ENCODE measurements around the gene ADAMTS18. TPM values are rescaled to one million over a fixed set of nuclear protein-coding genes. Genes with fewer than 3 reads are reported as not detected.
"Not testable (repeated sequence)": the region's sequence is repeated elsewhere in the genome, so short reads cannot be mapped to it uniquely, and the experiment has no call there.

The ADAMTS18 gene
- total RNA-seq, 2 experiments from 2014 or later, result not detected

- Histone ChIP-seq H3K4me1 (ENCODE audit: insufficient read depth, low read length, poor library complexity, severe bottlenecking) (no peaks in the 10 kb centered on the region), H2AFZ (ENCODE audit: low read length) (no peak overlapping the region), H3K36me3 (ENCODE audit: insufficient read depth, low read length) (no peaks in the 10 kb centered on the region), H4K20me1 (ENCODE audit: insufficient read depth, low read length) (no peaks in the 10 kb centered on the region), H3K27ac (ENCODE audit: low read depth, low read length, poor library complexity, severe bottlenecking) (no peak overlapping the region), H3K4me2 (ENCODE audit: low read length) (no peak overlapping the region), H3K9me3 (ENCODE audit: low read length) (no peaks in the 10 kb centered on the region), H3K9me2 (ENCODE audit: insufficient read depth, low read length) (no peaks in the 10 kb centered on the region), H3K79me2 (ENCODE audit: insufficient read depth, low read depth, low read length) (no peaks in the 10 kb centered on the region), H3K4me3 (ENCODE audit: low read depth, low read length, poor library complexity, severe bottlenecking) (no peak overlapping the region)
- ChIA-PET CTCF (ENCODE audit: unreplicated experiment) (no interaction called here), POLR2A (interaction anchor here (0.7 kb wide), 1 partner anchor 576 kb away, joined by 3 read pairs; no protein-coding TSS in a partner anchor)
- intact Hi-C loops (cut with micrococcal nuclease; ENCODE audit: unreplicated experiment), result no loop called here
- TF ChIP-seq EZH2phosphoT487 (IDR thresholded peaks at IDR 0.05; ENCODE audit: borderline replicate concordance, low read depth, low read length) (no peak), CTCF (conservative IDR thresholded peaks at IDR 0.05; ENCODE audit: low read length) (no peak)
- DNase-seq (ENCODE audit: low spot score), result no peak
- no TSS peak for BruUV-seq (replicated peaks)
Observed at GRCh38 chr16:77262971-77263370, 171.9 kb downstream of the ADAMTS18 start.

- CTCF ChIA-PET (ENCODE audit: unreplicated experiment), result no interaction called here
Observed at GRCh38 chr16:77250400-77250799, 184.4 kb downstream of the ADAMTS18 start.

GRCh38 chr16:77246150-77246549 lies 188.7 kb downstream of the ADAMTS18 start:
- intact Hi-C loops (cut with micrococcal nuclease; ENCODE audit: unreplicated experiment), result no loop called here
- TF ChIP-seq CTCF (conservative IDR thresholded peaks at IDR 0.05; ENCODE audit: low read length) (no peak), EZH2phosphoT487 (IDR thresholded peaks at IDR 0.05; ENCODE audit: borderline replicate concordance, low read depth, low read length) (no peak)

More at GRCh38 chr16:77250400-77250799, 184.4 kb downstream of the ADAMTS18 start:
- Histone ChIP-seq H3K27ac (ENCODE audit: low read depth, low read length, poor library complexity, severe bottlenecking) (no peak overlapping the region), H3K9me2 (ENCODE audit: insufficient read depth, low read length) (no peaks in the 10 kb centered on the region), H3K36me3 (ENCODE audit: insufficient read depth, low read length) (no peaks in the 10 kb centered on the region), H3K9me3 (ENCODE audit: low read length) (no peaks in the 10 kb centered on the region), H3K4me1 (ENCODE audit: insufficient read depth, low read length, poor library complexity, severe bottlenecking) (no peaks in the 10 kb centered on the region), H4K20me1 (ENCODE audit: insufficient read depth, low read length) (no peaks in the 10 kb centered on the region), H2AFZ (ENCODE audit: low read length) (no peak overlapping the region), H3K4me3 (ENCODE audit: low read depth, low read length, poor library complexity, severe bottlenecking) (no peak overlapping the region), H3K79me2 (ENCODE audit: insufficient read depth, low read depth, low read length) (no peaks in the 10 kb centered on the region), H3K4me2 (ENCODE audit: low read length) (no peak overlapping the region)
- TF ChIP-seq CTCF (conservative IDR thresholded peaks at IDR 0.05; ENCODE audit: low read length), result no peak
- no peak for TF ChIP-seq EZH2phosphoT487 (IDR thresholded peaks at IDR 0.05; ENCODE audit: borderline replicate concordance, low read depth, low read length)
- intact Hi-C loops (cut with micrococcal nuclease; ENCODE audit: unreplicated experiment), result no loop called here
- BruUV-seq (replicated peaks), result no TSS peak
- POLR2A ChIA-PET, result no interaction called here
- no peak for DNase-seq (ENCODE audit: low spot score)

GRCh38 chr16:77242471-77242870 lies 192.4 kb downstream of the ADAMTS18 start:
- H2AFZ ChIP-seq (ENCODE audit: low read length); H3K27ac ChIP-seq (ENCODE audit: low read depth, low read length, poor library complexity, severe bottlenecking); DNase-seq (ENCODE audit: low spot score); H3K4me3 ChIP-seq (ENCODE audit: low read depth, low read length, poor library complexity, severe bottlenecking); H4K20me1 ChIP-seq (ENCODE audit: insufficient read depth, low read length); H3K4me1 ChIP-seq (ENCODE audit: insufficient read depth, low read length, poor library complexity, severe bottlenecking); H3K36me3 ChIP-seq (ENCODE audit: insufficient read depth, low read length); BruUV-seq (replicated peaks); H3K79me2 ChIP-seq (ENCODE audit: insufficient read depth, low read depth, low read length); H3K9me2 ChIP-seq (ENCODE audit: insufficient read depth, low read length); H3K4me2 ChIP-seq (ENCODE audit: low read length); intact Hi-C loops (cut with micrococcal nuclease; ENCODE audit: unreplicated experiment); CTCF ChIA-PET (ENCODE audit: unreplicated experiment); POLR2A ChIA-PET; H3K9me3 ChIP-seq (ENCODE audit: low read length): not testable (repeated sequence)

More at GRCh38 chr16:77246150-77246549, 188.7 kb downstream of the ADAMTS18 start:
- Histone ChIP-seq H4K20me1 (ENCODE audit: insufficient read depth, low read length) (no peaks in the 10 kb centered on the region), H2AFZ (ENCODE audit: low read length) (no peak overlapping the region), H3K27ac (ENCODE audit: low read depth, low read length, poor library complexity, severe bottlenecking) (no peak overlapping the region), H3K4me3 (ENCODE audit: low read depth, low read length, poor library complexity, severe bottlenecking) (no peak overlapping the region), H3K9me2 (ENCODE audit: insufficient read depth, low read length) (no peaks in the 10 kb centered on the region), H3K36me3 (ENCODE audit: insufficient read depth, low read length) (no peaks in the 10 kb centered on the region), H3K9me3 (ENCODE audit: low read length) (no peaks in the 10 kb centered on the region), H3K4me1 (ENCODE audit: insufficient read depth, low read length, poor library complexity, severe bottlenecking) (no peaks in the 10 kb centered on the region), H3K79me2 (ENCODE audit: insufficient read depth, low read depth, low read length) (no peaks in the 10 kb centered on the region), H3K4me2 (ENCODE audit: low read length) (no peak overlapping the region)
- POLR2A ChIA-PET, result no interaction called here
- CTCF ChIA-PET (ENCODE audit: unreplicated experiment), result no interaction called here
- BruUV-seq (replicated peaks), result no TSS peak
- DNase-seq (ENCODE audit: low spot score), result no peak

Data from OCI-LY7 (cell line).